CD4-positive, alpha-beta T cell (primary cell): ENCODE results near the gene HFM1. TPM values are rescaled to one million over a fixed set of nuclear protein-coding genes. Genes with fewer than 3 reads are reported as not detected.

Experiments used
- ATAC-seq: fragments of 200-7000 bp; cut with Tn5 transposase; one replicate; pipeline ENCODE4 v1.10.0; 2022; ENCODE audit warnings: mild to moderate bottlenecking; ENCODE audit not compliant: poor library complexity
- CTCF ChIA-PET: fragments of 350-600 bp; sonication (Branson Sonifier 250); formaldehyde crosslinking; loops from one replicate; lab custom pipeline; 2021; ENCODE audit warnings: antibody characterized with exemption, inconsistent platforms; lab: Charles Lee
- POLR2A ChIA-PET: fragments of 350-600 bp; sonication (Branson Sonifier 250); formaldehyde crosslinking; loops from one replicate; lab custom pipeline; 2021; ENCODE audit warnings: antibody characterized with exemption, inconsistent platforms; lab: Charles Lee
- DNase-seq, 14 experiments: peaks; one replicate each; pipeline ENCODE4 v3.0.0-alpha.2; 2013 to 2020; ENCODE audit warnings: mixed read lengths in 2 of 14
- H3K27ac ChIP-seq, 2 donors: one replicate each; pipeline versions ENCODE4 v1.5.1 to v1.7.0; 2013; ENCODE audit warnings: low read length in 2 of 2, low read depth in 1 of 2, mild to moderate bottlenecking in 1 of 2
- H3K27me3 ChIP-seq, 2 experiments: 1 replicate in 1 of 2; 2 replicates in 1 of 2; pipeline versions ENCODE4 v1.6.1 to v1.7.0; 2013; ENCODE audit warnings: low read length in 2 of 2, control low read depth in 1 of 2, mild to moderate bottlenecking in 1 of 2, moderate library complexity in 1 of 2; ENCODE audit not compliant: insufficient read depth in 2 of 2, control insufficient read depth in 1 of 2
- H3K36me3 ChIP-seq: one replicate; pipeline ENCODE4 v1.6.1; 2013; ENCODE audit warnings: low read length, control low read depth; ENCODE audit not compliant: insufficient read depth
- H3K4me1 ChIP-seq: one replicate; pipeline ENCODE4 v1.6.1; 2013; ENCODE audit warnings: low read length, control low read depth; ENCODE audit not compliant: insufficient read depth
- H3K4me3 ChIP-seq: one replicate; pipeline ENCODE4 v1.5.1; 2013; ENCODE audit warnings: mild to moderate bottlenecking, low read length, moderate library complexity
- H3K9me3 ChIP-seq, 2 experiments: 1 replicate in 1 of 2; 2 replicates in 1 of 2; pipeline versions ENCODE4 v1.6.1 to v1.7.0; 2013; ENCODE audit warnings: low read length in 2 of 2, mild to moderate bottlenecking in 2 of 2, control low read depth in 1 of 2, moderate library complexity in 1 of 2; ENCODE audit not compliant: control insufficient read depth in 1 of 2, insufficient read depth in 1 of 2
- H3K27ac Mint-ChIP-seq: one replicate; pipeline ENCODE4 v1.8.0; 2020; ENCODE audit warnings: mixed read lengths
- H3K27me3 Mint-ChIP-seq: one replicate; pipeline ENCODE4 v1.8.0; 2021; ENCODE audit warnings: mixed read lengths
- H3K36me3 Mint-ChIP-seq: one replicate; pipeline ENCODE4 v1.8.0; 2021; ENCODE audit warnings: low read depth, mixed read lengths
- H3K4me1 Mint-ChIP-seq: one replicate; pipeline ENCODE4 v1.8.0; 2021; ENCODE audit warnings: low read depth, mixed read lengths
- H3K4me3 Mint-ChIP-seq: one replicate; pipeline ENCODE4 v1.8.0; 2020; ENCODE audit warnings: mild to moderate bottlenecking, mixed read lengths
- H3K9me3 Mint-ChIP-seq: one replicate; pipeline ENCODE4 v1.8.0; 2020; ENCODE audit warnings: mixed read lengths
- intact Hi-C, 2 experiments: fragments of 100-400 bp; cut with DNase I in 1 of 2; cut with micrococcal nuclease in 1 of 2; formaldehyde crosslinking; loops; one replicate each; pipeline versions ENCODE4 v1.15.1 to v1.9.0; 2023 to 2025; cut with DNase I, micrococcal nuclease
- total RNA-seq, 174 experiments: library from RNA in 2 of 174; stranded (reverse) in 2 of 174; gene quantifications; one replicate each; pipeline ENCODE4 v1.2.3 and lab custom pipeline; 2021 to 2026
- TF ChIP-seq, protein P1 (sequence below): fragments of 200-600 bp; IDR thresholded peaks from one replicate; pipeline ENCODE4 v1.8.0; 2022; ENCODE audit warnings: antibody characterized with exemption, mild to moderate bottlenecking

HFM1 gene
- total RNA-seq, 2 experiments from 2014 or later = not detected

DNA sequence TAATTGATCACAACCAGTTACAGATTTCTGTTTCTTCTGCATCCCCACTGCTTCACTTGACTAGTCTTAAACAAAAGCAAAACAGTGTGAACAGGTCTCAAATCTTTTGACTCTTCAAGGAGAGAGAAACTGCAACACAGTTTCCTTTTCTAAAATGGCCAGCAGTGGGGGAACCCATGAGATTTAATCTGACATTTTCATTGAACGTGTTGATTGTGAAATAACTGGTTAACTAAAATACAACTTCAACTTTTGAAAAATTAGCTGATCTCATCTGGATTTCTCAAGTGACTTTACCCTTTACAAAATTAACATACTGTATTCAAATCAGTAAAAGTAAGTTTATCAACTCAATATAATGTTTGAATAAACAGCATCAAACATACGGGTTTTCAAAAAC, 143.0 kb downstream of the HFM1 start:
- H3K4me1 Mint-ChIP-seq = no peaks in the 10 kb centered on the region
- CTCF ChIA-PET = no interaction called here

DNA sequence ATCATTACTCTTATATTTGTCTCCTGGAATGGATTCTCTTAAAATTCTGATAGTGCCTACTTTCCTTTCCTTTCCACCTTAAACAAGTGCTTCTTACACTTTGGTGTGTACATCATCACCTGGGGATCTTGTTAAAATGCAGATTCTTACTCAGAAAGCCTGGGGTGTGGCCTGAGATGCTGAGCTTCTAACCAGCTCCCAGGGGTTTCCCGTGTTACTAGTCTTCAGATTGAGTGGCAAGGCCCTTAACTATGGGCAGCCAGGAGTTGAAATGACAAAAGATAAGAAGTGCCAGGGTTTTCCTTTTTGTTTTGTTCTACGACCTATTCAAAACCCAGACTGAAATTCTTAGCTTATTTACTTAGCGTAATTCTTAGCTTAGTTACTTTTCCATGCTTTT, 159.2 kb downstream of the HFM1 start:
- intact Hi-C loops = no loop called here
- DNase-seq = no peak
- Histone ChIP-seq H3K36me3 (no peaks in the 10 kb centered on the region), H3K9me3 (no peaks in the 10 kb centered on the region), H3K27me3 (no peaks in the 10 kb centered on the region), H3K27ac (no peak overlapping the region), H3K4me1 (no peaks in the 10 kb centered on the region), H3K4me3 (no peak overlapping the region)
- ChIA-PET CTCF (no interaction called here), POLR2A (no interaction called here)
- Mint-ChIP-seq H3K27ac (no peak overlapping the region), H3K4me3 (no peak overlapping the region), H3K4me1 (no peaks in the 10 kb centered on the region), H3K27me3 (peaks cover 22% of the 10 kb centered on the region), H3K36me3 (no peaks in the 10 kb centered on the region), H3K9me3 (no peaks in the 10 kb centered on the region)
- TF ChIP-seq, protein P1, sequence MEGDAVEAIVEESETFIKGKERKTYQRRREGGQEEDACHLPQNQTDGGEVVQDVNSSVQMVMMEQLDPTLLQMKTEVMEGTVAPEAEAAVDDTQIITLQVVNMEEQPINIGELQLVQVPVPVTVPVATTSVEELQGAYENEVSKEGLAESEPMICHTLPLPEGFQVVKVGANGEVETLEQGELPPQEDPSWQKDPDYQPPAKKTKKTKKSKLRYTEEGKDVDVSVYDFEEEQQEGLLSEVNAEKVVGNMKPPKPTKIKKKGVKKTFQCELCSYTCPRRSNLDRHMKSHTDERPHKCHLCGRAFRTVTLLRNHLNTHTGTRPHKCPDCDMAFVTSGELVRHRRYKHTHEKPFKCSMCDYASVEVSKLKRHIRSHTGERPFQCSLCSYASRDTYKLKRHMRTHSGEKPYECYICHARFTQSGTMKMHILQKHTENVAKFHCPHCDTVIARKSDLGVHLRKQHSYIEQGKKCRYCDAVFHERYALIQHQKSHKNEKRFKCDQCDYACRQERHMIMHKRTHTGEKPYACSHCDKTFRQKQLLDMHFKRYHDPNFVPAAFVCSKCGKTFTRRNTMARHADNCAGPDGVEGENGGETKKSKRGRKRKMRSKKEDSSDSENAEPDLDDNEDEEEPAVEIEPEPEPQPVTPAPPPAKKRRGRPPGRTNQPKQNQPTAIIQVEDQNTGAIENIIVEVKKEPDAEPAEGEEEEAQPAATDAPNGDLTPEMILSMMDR = no peak
- no peak for ATAC-seq

More for the DNA sequence above, 143.0 kb downstream of the HFM1 start:
- no peak overlapping the region for H3K4me3 ChIP-seq
- POLR2A ChIA-PET = no interaction called here
- no peak for DNase-seq
- no peak for ATAC-seq
- H3K4me1 ChIP-seq = no peaks in the 10 kb centered on the region
- Mint-ChIP-seq H3K9me3 (no peaks in the 10 kb centered on the region), H3K36me3 (no peaks in the 10 kb centered on the region), H3K27me3 (peaks cover 6% of the 10 kb centered on the region), H3K4me3 (no peak overlapping the region), H3K27ac (no peak overlapping the region)
- H3K9me3 ChIP-seq = no peaks in the 10 kb centered on the region
- intact Hi-C loops = no loop called here
- H3K36me3 ChIP-seq = no peaks in the 10 kb centered on the region
- H3K27ac ChIP-seq = no peak overlapping the region
- H3K27me3 ChIP-seq = no peaks in the 10 kb centered on the region
- TF ChIP-seq, protein P1 = no peak

GRCh38 chr1:91244737-91245136, 159.9 kb downstream of the HFM1 start:
- Mint-ChIP-seq H3K4me3 (no peak overlapping the region), H3K27me3 (peaks cover 16% of the 10 kb centered on the region), H3K36me3 (no peaks in the 10 kb centered on the region), H3K9me3 (no peaks in the 10 kb centered on the region), H3K4me1 (no peaks in the 10 kb centered on the region), H3K27ac (no peak overlapping the region)
- ATAC-seq = no peak
- TF ChIP-seq, protein P1 = no peak
- intact Hi-C loops = no loop called here
- Histone ChIP-seq H3K4me3 (no peak overlapping the region), H3K4me1 (no peaks in the 10 kb centered on the region), H3K9me3 (no peaks in the 10 kb centered on the region), H3K36me3 (no peaks in the 10 kb centered on the region), H3K27me3 (no peaks in the 10 kb centered on the region), H3K27ac (no peak overlapping the region)
- ChIA-PET CTCF (no interaction called here), POLR2A (no interaction called here)
- no peak for DNase-seq
